DOHH2 (cell line): ENCODE data around the gene TRAPPC14.

ENCODE experiments used
- EZH2phosphoT487 ChIP-seq: fragments of 200-600 bp; sonication (generic); IDR thresholded peaks from 2 replicates; pipeline ENCODE4 v1.6.1; 2017; ENCODE audit warnings: borderline replicate concordance, mild to moderate bottlenecking, antibody characterized with exemption, low read length, moderate library complexity, mixed read lengths
- TF ChIP-seq, protein P1 (sequence below): fragments of 200-600 bp; sonication (generic); IDR thresholded peaks from one replicate; pipeline ENCODE4 v1.5.1; 2014; ENCODE audit warnings: antibody characterized with exemption, mild to moderate bottlenecking, low read depth, low read length; ENCODE audit not compliant: poor library complexity, severe bottlenecking

GRCh38 chr7:100118388-100119071 lies 40.0 kb downstream of the TRAPPC14 start:
- TF ChIP-seq, protein P1, sequence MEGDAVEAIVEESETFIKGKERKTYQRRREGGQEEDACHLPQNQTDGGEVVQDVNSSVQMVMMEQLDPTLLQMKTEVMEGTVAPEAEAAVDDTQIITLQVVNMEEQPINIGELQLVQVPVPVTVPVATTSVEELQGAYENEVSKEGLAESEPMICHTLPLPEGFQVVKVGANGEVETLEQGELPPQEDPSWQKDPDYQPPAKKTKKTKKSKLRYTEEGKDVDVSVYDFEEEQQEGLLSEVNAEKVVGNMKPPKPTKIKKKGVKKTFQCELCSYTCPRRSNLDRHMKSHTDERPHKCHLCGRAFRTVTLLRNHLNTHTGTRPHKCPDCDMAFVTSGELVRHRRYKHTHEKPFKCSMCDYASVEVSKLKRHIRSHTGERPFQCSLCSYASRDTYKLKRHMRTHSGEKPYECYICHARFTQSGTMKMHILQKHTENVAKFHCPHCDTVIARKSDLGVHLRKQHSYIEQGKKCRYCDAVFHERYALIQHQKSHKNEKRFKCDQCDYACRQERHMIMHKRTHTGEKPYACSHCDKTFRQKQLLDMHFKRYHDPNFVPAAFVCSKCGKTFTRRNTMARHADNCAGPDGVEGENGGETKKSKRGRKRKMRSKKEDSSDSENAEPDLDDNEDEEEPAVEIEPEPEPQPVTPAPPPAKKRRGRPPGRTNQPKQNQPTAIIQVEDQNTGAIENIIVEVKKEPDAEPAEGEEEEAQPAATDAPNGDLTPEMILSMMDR: no peak
- no peak for TF ChIP-seq EZH2phosphoT487
